GM12891 (cell line): Measurements from ENCODE around the gene ZNF329.

Source experiments
- DNase-seq: peaks from one replicate; pipeline ENCODE4 v3.0.0; 2011; ENCODE audit warnings: low spot score; ENCODE audit not compliant: insufficient read length
- FAIRE-seq: peaks from 2 replicates; lab custom pipeline; 2011; peaks lifted over from hg19 to GRCh38; lab: Jason Lieb, UNC
- PAX5 ChIP-seq: IDR thresholded peaks from 2 replicates; pipeline ENCODE4 v1.6.1; 2011; ENCODE audit warnings: low read length, moderate library complexity, mild to moderate bottlenecking; ENCODE audit not compliant: insufficient read depth, severe bottlenecking
- POLR2A ChIP-seq: IDR thresholded peaks from 2 replicates; pipeline ENCODE4 v1.6.1; 2011; ENCODE audit warnings: low read depth, low read length, control low read depth
- POLR2AphosphoS5 ChIP-seq: IDR thresholded peaks from 2 replicates; pipeline ENCODE4 v1.6.1; 2011; ENCODE audit warnings: low read depth, low read length, control low read depth
- POU2F2 ChIP-seq: IDR thresholded peaks from 2 replicates; pipeline ENCODE4 v1.6.1; 2011; ENCODE audit warnings: low read depth, mild to moderate bottlenecking, control low read depth, low read length, moderate library complexity
- SPI1 ChIP-seq: IDR thresholded peaks from 2 replicates; pipeline ENCODE4 v1.6.1; 2011; ENCODE audit warnings: low read depth, low read length, control low read depth
- TAF1 ChIP-seq: IDR thresholded peaks from 2 replicates; pipeline ENCODE4 v1.6.1; 2011; ENCODE audit warnings: low read depth, low read length, control low read depth

Gene ZNF329

DNA sequence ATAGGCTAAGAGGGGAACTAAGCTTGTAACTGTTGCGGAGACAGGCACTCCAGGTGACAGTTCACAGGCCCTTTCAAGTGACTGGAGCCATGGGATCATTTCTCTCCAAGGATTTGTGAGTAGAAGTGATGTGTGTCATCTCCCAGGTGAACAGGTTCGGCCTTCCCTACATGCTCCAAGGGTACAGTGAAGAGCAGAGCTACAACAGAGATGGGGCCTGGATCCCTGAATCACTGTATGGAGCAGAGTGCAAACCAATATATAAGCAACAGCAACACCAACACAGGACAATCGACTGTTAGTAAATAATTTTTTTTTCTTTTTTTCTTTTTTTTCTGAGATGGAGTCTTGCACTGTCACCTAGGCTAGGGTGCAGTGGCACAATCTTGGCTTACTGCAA, 67.6 kb downstream of the ZNF329 start:
- TF ChIP-seq POLR2AphosphoS5 (no peak), POLR2A (no peak), TAF1 (no peak), POU2F2 (no peak), SPI1 (no peak), PAX5 (no peak)
- DNase-seq (no peak), FAIRE-seq (no peak)

DNA sequence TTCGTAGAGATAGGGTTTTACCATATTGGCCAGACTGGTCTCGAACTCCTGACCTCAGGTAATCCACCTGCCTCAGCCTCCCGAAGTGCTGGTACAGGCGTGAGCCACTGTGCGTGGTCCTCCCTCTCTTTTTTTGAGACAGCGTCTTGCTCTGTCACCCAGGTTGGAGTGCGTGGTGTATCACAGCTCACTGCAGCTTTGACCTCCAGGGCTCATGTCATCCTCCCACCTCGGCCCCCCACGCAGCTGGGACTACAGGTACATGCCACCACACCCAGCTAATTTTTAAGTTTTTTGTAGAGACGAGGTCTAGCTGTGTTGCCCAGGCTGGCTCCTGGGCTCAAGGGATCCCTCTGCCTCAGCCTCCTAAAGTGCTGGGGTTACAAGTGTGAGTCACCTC, 70.8 kb downstream of the ZNF329 start:
- DNase-seq, result no peak
- FAIRE-seq, result no peak
- TF ChIP-seq POLR2AphosphoS5 (no peak), POLR2A (no peak), SPI1 (no peak), PAX5 (no peak)
